Middle frontal gyrus (tissue), 1 donor: ENCODE results near the gene OMA1.

Experiments used
- DNase-seq: peaks from one replicate; pipeline ENCODE4 v3.0.0-alpha.2; 2015; ENCODE audit warnings: low spot score; ENCODE audit errors: extremely low spot score

The OMA1 gene

GRCh38 chr1:58459911-58460310 lies 86.6 kb downstream of the OMA1 start:
- no peak for DNase-seq

GRCh38 chr1:58457023-58457635 lies 89.4 kb downstream of the OMA1 start:
- DNase-seq = no peak

- no peak for DNase-seq
Observed at GRCh38 chr1:58456470-58456869, 90.1 kb downstream of the OMA1 start.

DNA sequence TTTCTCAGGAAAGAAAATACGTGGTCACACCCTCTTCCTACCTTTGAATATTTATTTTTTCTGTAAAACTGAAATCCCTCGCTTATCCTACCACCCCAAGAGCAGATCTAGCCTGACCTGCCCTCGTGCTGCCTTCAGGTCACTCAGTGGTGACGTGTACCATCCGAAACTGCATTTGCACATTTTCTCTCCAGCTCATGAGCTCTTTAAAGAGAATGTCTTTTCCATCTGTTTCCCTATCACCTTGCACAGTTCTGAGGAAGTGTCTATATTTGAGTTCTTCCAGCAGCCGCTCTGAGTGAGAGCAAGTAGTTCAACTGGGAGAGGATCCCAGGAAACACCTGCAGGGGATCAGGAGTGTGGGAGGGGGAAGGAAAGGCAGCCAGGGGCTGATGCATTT lies 91.7 kb downstream of the OMA1 start:
- DNase-seq = no peak

GRCh38 chr1:58454385-58454784 lies 92.1 kb downstream of the OMA1 start:
- DNase-seq = no peak

DNA sequence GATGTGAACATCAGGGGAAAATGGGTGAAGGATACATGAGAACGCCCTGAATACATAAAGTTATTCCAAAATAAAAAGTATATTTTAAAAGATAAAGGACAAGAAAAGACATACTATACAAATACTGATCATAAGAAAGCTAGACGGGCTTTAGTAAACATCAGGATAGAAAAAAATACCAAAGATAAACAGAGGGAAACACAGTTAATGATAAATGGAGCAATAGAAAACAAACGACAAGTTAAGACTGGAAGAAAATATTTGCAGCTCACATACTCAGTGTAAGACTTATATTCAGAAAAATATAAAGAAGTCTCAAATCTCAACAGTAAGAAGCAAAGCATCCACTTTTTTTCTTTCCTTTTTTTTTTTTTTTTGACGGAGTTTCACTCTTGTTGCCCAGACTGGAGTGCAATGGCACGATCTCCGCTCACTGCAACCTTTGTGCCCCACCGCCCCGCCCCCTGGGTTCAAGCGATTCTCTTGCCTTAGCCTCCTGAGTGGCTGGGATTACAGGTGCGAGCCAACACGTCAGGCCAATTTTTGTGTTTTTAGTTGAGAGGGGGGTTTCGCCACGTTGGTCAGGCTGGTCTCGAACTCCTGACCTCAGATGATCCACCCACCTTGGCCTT lies 94.8 kb downstream of the OMA1 start:
- DNase-seq = no peak

- no peak for DNase-seq
Observed at GRCh38 chr1:58447886-58448285, 98.6 kb downstream of the OMA1 start.

DNA sequence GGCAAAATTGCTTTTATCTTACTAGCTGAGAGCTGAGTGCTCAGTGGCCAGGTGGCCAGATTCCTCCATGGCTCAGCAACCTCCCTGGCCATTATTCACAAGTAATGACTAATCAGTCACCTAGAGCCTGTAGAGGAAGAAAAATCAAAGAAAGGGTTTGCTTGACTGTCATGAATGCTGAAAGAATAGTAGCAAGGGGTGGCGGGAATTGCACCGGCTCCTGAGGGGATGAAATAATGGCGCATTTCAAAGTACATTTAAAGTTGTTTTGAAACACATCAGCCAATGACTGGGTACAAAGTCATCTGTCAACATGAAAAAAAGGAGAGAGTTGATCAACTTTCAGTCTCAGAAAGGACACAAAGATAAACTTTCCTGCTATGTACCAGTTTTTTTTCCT lies 99.5 kb downstream of the OMA1 start:
- no peak for DNase-seq

DNA sequence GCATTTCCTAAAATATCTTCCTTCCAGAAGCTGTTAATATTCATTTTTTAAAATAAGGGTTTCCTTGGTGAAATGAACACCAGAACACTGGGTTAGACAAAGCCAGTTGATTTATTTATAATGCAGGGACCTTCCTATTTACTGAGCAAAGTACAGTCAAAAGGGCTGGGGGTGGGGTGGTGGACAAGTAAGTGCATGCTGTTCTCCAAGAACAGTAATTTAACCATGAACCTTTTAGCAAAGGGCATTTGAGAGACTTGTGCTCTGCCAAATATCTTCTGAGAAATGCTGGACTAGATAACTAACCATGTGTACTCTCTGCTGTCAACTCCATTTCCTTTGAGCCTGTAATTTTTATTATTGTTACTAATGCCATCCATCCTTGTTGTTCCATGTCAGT lies 100.2 kb downstream of the OMA1 start:
- no peak for DNase-seq

GRCh38 chr1:58443986-58444868 lies 102.3 kb downstream of the OMA1 start:
- no peak for DNase-seq

GRCh38 chr1:58442114-58442513 lies 104.4 kb downstream of the OMA1 start:
- no peak for DNase-seq

DNA sequence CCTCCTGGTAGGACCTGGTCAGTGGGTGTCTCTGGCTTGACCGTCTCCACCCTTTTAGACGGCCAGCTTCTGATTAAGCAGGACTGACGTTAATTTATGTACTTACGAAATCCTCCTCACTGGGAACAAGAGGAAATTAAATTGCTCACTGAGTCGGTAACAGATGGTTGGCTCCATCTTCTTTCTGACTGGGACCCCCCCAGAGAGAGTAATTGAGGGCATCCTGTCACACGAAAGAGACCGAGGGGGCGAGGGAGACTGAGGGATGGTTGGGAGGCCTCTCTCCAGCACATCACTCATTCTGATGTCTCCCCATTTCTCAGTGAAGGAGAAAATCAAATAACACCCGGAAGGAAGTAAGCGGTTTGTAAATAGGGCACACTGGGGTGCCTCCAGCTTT lies 104.8 kb downstream of the OMA1 start:
- no peak for DNase-seq

- DNase-seq = no peak
Observed at GRCh38 chr1:58440696-58441095, 105.8 kb downstream of the OMA1 start.

DNA sequence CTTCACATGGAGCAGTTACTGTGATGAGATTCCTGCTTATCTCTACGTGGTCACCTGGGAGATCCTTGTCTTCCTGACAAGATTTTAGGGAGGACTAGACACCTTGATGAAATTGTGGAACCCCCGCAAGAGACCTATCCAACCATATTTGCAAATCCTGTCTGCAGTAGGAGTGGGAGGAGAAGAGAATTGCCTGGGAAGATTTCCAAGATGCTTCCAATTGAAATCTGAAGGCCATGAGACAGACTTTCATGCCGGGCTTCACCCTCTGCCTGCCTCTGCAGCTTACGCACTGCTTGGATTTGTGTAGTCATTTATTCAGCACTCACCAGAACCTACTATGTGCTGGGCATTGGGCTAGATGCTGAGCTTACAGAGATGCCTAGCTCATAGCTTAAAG lies 106.6 kb downstream of the OMA1 start:
- no peak for DNase-seq

DNA sequence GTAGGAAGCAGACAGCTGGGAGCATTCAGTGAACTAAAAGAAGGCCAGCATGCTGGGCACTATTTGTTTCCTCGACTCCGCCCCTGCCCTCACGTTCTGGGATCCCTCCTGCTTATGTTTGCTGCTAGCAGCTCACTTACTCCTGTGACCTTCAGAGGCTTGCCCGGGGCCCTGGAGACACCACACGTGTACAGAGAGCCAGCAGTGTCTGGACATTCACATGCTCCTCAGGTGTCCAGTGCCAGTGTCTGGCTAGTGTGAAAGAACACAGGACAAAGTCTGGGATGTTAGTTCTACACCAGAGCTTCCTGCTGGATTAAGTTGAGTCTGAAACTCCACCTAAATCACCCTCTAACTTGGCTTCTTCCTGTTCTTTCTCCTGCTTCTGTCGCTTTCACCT lies 108.1 kb downstream of the OMA1 start:
- no peak for DNase-seq

DNA sequence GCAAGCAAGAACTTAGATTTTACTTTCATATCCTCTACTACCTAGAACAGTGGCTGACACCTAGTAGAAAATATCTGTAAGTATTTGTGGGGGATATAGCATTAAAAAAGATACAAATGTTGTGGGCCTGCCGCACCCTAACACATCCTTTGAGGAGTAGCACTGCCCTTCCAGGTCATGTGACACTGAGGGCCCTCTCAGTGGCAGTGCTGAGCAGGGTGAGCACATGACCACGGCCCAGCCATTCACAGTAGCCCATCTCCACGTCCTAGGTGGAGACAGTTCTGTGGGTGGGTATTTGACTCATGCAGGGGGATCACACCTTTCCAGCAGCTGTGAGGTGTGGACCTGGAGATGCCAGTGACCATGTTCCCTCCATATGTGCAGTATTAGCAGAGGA lies 108.9 kb downstream of the OMA1 start:
- no peak for DNase-seq

DNA sequence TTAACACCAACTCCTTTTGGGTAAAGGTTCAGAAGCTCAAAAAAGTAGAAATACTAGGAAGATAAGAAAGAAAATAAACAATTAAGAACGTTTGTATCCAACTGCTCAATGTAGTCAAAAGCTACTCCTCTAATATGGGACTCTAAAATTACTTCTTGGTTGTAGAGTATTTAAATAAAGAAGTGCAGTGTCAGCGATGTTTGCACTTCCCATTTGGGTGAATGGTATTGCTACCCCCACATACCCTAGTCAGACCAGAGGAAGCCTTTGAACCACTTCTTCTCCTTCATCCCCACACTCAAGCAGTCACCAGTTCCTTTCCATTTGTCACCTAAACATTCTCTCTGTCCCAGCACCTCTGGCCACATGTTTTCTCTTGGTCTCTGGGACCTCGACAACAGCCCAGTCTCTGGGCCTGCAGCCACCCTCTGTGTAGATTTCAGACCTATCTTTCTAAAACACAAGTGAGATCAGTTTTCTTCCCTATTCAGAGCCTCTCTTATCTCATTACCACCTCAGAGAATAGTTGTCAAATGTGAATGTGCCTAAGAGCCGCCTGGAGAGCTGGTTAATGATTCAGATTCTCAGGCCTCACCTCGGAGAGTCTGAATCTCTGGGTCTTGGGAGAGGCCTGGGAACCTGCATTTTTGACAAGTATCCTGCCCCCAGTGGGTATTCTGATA lies 109.8 kb downstream of the OMA1 start:
- no peak for DNase-seq

- DNase-seq = no peak
Observed at GRCh38 chr1:58435376-58435775, 111.2 kb downstream of the OMA1 start.

- no peak for DNase-seq
Observed at GRCh38 chr1:58434607-58435006, 111.9 kb downstream of the OMA1 start.

DNA sequence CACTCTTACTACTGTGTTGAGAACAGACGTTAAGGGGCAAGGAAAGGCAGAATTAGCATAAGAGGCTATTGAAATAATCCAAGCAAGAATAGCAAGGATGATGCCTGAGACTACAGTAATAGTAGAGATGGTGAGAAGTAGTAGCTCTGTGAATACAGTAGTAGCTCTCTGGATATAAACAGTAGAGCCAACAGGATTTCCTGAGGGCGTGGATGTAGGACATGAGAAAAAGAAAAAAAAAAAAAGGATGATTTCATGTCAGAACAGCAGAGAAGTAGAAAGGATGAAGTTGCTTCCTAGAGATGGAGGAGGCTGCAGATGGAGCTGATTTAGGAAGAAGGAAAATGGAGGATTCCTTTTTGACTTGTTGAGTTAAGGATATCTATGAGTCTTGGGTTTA lies 112.3 kb downstream of the OMA1 start:
- DNase-seq = no peak

- peak; percentile 9 for DNase-seq
Observed at GRCh38 chr1:58432851-58433668, 113.5 kb downstream of the OMA1 start.
